COR-L47 (cell line): Measurements from ENCODE around the gene TATDN2.
"Not testable (repeated sequence)": the region's sequence is repeated elsewhere in the genome, so short reads cannot be mapped to it uniquely, and the experiment has no call there.

ENCODE experiments used
- DNase-seq: peaks from one replicate; lab custom pipeline; 2025; lab: John Stamatoyannopoulos, UW

The TATDN2 gene

DNA sequence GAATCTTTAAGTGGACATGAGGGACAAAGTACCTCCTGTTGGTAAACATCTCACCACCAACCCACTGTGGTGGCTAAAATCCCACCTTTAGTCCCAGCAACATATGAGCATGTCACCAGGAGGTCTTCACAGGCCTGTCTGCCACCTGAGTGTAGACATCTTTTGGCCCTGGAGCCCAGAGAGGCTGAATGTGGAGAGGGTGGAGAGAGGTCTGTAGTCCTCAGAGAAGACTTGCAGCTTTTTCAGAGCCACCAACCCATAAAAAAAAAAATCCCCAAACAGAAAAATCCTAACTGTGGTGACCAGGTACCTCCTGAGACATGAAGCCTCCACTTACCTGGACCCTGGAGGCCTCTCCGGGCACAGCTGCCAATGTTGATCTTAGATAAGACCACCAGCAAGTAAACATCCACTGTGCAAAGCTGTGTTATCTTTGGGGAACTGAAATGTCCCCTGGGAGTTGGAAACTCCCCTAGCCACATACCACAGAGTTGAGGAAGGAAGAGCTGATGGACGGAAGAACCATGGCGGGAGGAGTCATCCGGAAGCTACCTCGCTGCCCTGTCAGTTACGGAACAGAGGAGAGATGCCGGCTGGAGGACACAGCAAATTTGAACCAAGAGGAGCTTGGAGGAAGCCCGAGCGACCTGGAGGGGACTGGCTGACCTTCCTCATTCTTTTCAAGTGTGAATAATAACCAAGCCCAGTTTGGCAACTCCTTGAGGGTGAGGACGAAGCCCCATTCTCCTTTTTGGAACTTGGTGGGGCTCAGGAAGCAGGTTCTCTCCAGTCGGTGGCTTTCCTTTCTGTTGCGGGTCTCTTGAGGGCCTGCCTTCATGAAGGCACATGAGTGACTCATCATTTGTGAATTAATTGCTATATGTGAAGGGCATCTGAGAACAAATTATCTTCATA lies 44.5 kb downstream of the TATDN2 start, which contains the start of gene GHRL:
Gene GHRL (minus strand): TSS at position 443 of the 915 bp plus-strand sequence. CDS start 2,767 bp downstream, outside the sequence.
- DNase-seq, result no peak

GRCh38 chr3:10294030-10294586 lies 45.8 kb downstream of the TATDN2 start:
- no peak for DNase-seq

DNA sequence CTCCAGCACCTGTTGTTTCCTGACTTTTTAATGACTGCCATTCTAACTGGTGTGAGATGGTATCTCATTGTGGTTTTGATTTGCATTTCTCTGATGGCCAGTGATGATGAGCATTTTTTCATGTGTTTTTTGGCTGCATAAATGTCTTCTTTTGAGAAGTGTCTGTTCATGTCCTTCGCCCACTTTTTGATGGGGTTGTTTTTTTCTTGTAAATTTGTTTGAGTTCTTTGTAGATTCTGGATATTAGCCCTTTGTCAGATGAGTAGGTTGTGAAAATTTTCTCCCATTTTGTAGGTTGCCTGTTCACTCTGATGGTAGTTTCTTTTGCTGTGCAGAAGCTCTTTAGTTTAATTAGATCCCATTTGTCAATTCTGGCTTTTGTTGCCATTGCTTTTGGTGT lies 49.8 kb downstream of the TATDN2 start:
- not testable (repeated sequence) for DNase-seq

DNA sequence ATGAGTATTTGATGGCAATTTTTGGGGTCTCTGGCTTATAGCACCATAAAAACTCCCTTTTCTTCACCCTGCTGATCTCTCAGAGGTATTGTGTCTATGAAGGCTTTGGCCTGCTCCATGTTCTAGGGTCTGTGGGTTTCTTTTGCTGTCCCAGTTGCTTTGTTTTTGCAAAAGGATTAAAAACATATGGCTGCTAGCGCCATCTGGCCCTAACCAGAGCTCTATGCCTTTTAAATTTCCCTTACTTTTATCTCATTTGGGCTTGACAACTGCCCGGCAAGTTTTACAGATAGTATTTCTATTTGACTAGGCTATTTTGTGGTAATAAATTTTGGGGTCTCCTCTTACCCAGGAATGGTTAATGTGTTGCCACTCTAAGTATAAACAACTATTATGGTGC lies 50.9 kb downstream of the TATDN2 start:
- no peak for DNase-seq

GRCh38 chr3:10299679-10300078 lies 51.4 kb downstream of the TATDN2 start:
- DNase-seq, result no peak

- DNase-seq, result no peak
Measured at GRCh38 chr3:10300087-10300486, 51.8 kb downstream of the TATDN2 start.

GRCh38 chr3:10303105-10303504 lies 54.8 kb downstream of the TATDN2 start:
- DNase-seq, result no peak

DNA sequence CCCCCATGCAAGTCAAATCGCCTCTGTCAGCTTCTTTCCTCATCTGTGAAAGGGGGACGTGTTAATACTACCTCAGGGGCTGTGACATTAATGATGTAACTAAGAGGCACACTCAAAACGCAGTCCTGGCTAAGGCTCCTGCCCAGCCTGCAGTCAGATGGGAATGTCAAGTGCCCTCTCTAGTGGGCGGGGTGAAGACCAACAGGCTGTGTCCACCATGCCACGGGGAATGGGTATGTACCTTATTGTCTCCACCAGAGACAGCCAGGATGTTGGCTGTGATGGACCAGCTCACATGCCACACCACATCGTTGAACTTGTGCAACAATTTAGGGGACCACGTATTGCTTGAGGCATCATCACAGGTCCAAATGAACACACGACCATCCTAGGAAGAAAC lies 55.5 kb downstream of the TATDN2 start:
- no peak for DNase-seq

GRCh38 chr3:10304905-10305304 lies 56.6 kb downstream of the TATDN2 start:
- DNase-seq, result no peak

DNA sequence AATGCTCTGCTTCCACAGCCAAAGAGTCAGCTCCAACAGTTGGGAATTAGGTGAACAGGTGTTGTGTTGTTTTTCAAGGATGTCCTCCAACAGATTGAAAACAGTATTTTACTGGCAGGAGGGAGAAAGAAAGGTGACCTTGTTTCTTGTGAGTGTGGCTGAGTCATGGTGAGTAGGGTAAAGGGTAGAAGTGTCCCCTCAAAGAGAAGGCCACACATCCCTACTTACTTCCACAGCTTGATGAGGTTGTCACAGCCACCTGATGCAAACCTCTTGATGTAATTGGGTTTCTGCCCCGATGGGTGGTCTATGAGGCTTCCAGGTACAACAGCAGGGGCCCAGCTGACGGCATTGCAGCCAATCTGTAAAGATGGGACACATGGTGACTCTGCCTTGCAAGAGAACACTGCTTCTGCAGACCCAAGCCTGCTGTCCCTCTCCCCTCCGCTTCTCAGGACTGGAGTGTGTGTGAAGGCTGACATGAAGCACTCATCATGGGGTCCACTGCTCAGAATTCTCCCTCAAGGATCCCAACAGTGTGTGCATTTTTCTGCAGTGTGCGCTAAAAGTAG lies 57.2 kb downstream of the TATDN2 start:
- DNase-seq, result no peak

- no peak for DNase-seq
Measured at GRCh38 chr3:10306156-10306555, 57.9 kb downstream of the TATDN2 start.

DNA sequence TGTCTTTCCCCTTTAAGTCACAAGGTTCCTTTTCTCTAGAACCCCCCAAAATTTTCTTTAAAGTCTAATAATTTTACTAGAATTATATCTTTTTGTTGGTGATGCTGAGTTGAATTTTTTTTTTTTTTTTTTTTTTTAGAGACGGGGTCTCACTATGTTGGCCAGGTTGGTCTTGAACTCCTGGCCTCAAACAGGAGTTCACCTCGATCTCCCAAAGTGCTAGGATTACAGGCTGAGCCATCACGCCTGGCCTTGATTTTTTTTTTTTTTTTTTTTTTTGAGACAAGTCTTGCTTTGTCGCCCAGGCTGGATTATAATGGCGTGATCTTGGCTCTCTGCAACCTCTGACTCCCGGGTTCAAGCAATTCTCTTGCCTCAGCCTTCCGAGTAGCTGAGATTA lies 60.4 kb downstream of the TATDN2 start:
- no peak for DNase-seq

DNA sequence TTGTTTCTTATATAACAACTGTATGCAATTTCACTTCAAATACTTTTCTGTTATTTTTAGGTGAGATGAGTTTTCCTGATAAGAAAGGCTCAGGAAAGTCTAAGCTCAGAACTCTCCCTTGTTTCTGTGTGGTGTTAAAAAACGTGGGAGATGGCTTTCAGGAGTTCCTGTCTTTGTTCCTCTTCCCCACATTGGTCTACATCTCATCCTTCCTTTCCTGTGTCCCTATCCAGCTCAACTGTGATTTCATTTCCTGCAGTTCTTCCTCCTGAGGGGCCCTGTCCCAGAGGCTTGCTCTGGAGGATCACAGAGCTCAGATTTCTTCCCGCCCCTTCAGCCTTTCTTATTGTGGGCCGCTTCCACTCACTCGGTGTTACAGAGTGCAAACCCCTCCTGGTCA lies 61.5 kb downstream of the TATDN2 start:
- no peak for DNase-seq

GRCh38 chr3:10310578-10310977 lies 62.3 kb downstream of the TATDN2 start:
- DNase-seq, result no peak

GRCh38 chr3:10311710-10312109 lies 63.5 kb downstream of the TATDN2 start:
- DNase-seq, result no peak

DNA sequence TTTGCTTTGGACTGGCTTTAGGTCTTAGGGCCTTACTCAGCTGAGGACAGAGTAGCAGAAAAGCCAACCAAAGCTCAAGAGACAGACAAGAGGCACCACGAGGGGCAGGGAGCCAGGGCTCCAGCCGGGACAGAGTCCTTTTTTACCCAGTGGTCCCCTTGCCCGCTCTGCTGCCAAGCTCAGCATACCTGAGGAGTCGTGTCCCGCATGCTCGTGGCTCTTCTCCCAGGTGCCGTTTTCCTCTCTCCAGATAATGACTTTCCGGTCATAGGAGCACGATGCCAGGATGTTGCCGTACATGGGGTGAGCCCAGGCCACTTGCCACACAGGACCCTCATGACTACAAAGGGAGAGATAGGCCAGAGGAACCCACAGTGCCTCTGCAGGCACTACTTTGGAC lies 64.1 kb downstream of the TATDN2 start:
- no peak for DNase-seq

DNA sequence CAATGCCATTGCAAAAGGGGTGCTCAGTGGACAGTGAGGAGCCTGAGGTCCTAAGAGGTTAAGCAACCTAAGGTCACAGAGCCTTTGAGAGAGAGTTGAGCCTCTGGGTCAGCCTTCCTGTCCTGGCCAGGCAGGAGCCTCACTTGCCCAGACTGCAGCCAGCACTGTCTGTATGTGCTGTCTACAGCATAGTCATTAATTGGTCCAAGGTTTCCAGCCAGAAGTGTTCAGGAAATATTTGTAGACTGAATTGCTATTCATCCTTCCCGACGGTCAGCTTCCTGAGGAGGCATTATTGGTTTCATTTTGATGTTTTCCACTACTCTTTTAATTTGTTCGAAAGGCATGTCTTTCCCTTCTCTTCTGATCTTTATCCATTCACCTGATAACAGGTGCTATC lies 64.6 kb downstream of the TATDN2 start:
- no peak for DNase-seq

DNA sequence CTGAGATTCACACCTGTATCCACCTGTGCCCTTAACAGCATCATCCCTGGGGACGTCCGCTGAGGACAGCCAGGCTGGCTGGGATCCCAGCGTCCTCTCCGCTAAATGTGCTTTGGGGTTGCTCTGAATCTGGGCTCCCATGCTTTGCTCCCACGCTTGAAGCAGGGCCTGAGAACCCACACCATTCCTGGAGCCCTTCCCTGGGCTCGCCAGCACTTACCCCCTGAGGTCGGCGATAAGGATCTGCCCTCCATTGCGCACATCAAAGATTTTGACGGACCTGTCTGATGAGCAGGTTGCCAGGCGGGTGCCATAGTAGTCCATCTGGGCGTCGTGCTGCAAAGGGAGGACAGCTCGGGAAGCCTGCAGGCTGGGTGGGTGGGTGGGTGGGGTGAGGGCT lies 66.8 kb downstream of the TATDN2 start:
- DNase-seq, result no peak

DNA sequence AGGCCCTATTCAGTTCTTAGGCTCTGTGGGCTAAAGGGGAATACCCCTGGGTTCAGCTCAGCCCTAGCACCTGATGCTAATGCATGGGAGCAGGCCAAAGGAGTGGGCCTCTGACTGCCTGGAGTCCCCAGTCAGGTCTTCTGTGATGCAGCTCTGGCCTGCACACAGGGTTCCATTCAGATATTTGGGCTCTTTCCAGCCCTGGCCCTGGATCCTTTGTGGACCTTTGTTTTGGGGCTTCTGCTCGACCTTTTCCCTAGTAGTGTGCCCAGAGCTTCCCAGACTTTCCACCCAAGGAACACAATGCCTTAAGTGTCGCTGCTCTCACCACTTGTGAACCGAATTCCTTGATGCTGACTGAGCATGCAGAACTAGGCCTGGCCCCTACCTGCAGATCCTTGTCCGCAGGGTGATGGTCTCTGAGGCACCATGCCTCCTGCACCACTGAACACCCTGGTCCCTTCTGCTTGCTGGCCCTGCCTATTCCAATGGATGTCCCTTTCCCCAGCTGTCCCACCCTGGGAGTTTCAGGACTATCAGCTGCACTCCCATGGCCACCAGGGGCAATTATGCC lies 67.6 kb downstream of the TATDN2 start:
- no peak for DNase-seq

- DNase-seq, result no peak
Measured at GRCh38 chr3:10317311-10317960, 69.2 kb downstream of the TATDN2 start.

GRCh38 chr3:10317961-10318350 lies 69.7 kb downstream of the TATDN2 start:
- no peak for DNase-seq

GRCh38 chr3:10319251-10319650 lies 71.0 kb downstream of the TATDN2 start:
- no peak for DNase-seq
